HG03103 (cell line): Measurements from ENCODE around the gene VWF.

Source experiments
- ATAC-seq: cut with Tn5 transposase; IDR thresholded peaks from one replicate; pipeline ENCODE4 v1.9.1; 2021; ENCODE audit warnings: low read depth; ENCODE audit not compliant: unreplicated experiment

VWF gene

GRCh38 chr12:5966486-5967095, 157.9 kb downstream of the VWF start:
- ATAC-seq = no peak

GRCh38 chr12:5965950-5966383, 158.5 kb downstream of the VWF start:
- no peak for ATAC-seq

GRCh38 chr12:5964913-5965900, 159.3 kb downstream of the VWF start:
- ATAC-seq = no peak

- ATAC-seq = no peak
Observed at GRCh38 chr12:5963515-5963914, 161.0 kb downstream of the VWF start.

- no peak for ATAC-seq
Observed at GRCh38 chr12:5960783-5961182, 163.7 kb downstream of the VWF start.

GRCh38 chr12:5956987-5957386, 167.5 kb downstream of the VWF start:
- no peak for ATAC-seq

GRCh38 chr12:5954661-5955060, 169.8 kb downstream of the VWF start:
- no peak for ATAC-seq

GRCh38 chr12:5953835-5954586, 170.5 kb downstream of the VWF start:
- no peak for ATAC-seq

- ATAC-seq = no peak
Observed at GRCh38 chr12:5952031-5952430, 172.4 kb downstream of the VWF start.

- ATAC-seq = no peak
Observed at GRCh38 chr12:5948696-5949095, 175.8 kb downstream of the VWF start.

- no peak for ATAC-seq
Observed at GRCh38 chr12:5947006-5947405, 177.5 kb downstream of the VWF start.

GRCh38 chr12:5946388-5946787, 178.1 kb downstream of the VWF start:
- ATAC-seq = no peak

- ATAC-seq = no peak
Observed at GRCh38 chr12:5945071-5946008, 179.1 kb downstream of the VWF start, which contains the start of gene ANO2. Gene ANO2 (minus strand): TSS chr12:5945259. CDS start chr12:5945217, 42 bp downstream.

- ATAC-seq = no peak
Observed at GRCh38 chr12:5944688-5945070, 179.8 kb downstream of the VWF start.

- ATAC-seq = no peak
Observed at GRCh38 chr12:5944053-5944452, 180.4 kb downstream of the VWF start.

GRCh38 chr12:5941907-5942306, 182.6 kb downstream of the VWF start:
- no peak for ATAC-seq

- no peak for ATAC-seq
Observed at GRCh38 chr12:5927732-5928516, 196.5 kb downstream of the VWF start.

- no peak for ATAC-seq
Observed at GRCh38 chr12:5925646-5926045, 198.8 kb downstream of the VWF start.

GRCh38 chr12:5924342-5924741, 200.1 kb downstream of the VWF start:
- ATAC-seq = no peak
